Panc1 (cell line): Measurements from ENCODE around the gene HOXA10.

Source experiments
- POLR2AphosphoS5 ChIP-seq: IDR thresholded peaks from 2 replicates; pipeline ENCODE4 v1.6.1; 2012; ENCODE audit warnings: mild to moderate bottlenecking, low read depth, low read length, moderate library complexity
- TF ChIP-seq, protein P1 (sequence below): fragments of 450-650 bp; IDR thresholded peaks from 2 replicates; pipeline ENCODE4 v1.5.1; 2017; ENCODE audit warnings: mild to moderate bottlenecking

DNA sequence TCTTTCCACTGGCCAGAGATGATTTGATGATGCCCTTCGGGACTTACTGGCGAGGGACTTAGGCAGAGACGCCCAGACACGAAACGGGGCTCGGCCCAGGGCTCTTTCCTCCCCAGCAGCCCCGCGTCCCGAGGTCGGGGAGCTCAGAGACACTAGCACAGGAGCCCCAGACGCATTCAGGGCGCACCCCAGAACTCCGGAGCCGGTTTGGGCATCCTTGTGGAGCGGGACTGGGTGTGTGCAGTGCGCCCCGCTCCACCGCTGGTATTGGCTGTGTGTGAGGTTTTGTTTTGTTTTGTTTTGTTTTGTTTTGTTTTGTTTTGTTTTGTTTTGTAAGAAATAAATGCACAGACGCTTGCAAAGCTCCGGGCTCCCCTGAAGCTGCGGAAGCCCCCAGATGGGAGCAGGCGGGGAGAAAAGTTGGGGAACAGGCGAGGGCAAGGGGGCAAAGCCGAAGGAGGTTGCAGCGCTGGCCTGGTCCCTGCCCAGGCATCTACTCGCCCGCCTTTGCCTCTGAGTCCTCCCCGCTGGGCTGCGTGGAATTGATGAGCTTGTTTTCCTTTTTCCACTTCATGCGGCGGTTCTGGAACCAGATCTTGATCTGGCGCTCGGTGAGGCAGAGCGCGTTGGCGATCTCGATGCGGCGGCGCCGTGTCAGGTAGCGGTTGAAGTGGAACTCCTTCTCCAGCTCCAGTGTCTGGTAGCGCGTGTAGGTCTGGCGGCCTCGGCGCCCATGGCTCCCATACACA is 28.8 kb downstream of the HOXA10 start:
- TF ChIP-seq, protein P1, sequence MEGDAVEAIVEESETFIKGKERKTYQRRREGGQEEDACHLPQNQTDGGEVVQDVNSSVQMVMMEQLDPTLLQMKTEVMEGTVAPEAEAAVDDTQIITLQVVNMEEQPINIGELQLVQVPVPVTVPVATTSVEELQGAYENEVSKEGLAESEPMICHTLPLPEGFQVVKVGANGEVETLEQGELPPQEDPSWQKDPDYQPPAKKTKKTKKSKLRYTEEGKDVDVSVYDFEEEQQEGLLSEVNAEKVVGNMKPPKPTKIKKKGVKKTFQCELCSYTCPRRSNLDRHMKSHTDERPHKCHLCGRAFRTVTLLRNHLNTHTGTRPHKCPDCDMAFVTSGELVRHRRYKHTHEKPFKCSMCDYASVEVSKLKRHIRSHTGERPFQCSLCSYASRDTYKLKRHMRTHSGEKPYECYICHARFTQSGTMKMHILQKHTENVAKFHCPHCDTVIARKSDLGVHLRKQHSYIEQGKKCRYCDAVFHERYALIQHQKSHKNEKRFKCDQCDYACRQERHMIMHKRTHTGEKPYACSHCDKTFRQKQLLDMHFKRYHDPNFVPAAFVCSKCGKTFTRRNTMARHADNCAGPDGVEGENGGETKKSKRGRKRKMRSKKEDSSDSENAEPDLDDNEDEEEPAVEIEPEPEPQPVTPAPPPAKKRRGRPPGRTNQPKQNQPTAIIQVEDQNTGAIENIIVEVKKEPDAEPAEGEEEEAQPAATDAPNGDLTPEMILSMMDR: no peak
- no peak for TF ChIP-seq POLR2AphosphoS5
